Neutrophil (primary cell): ENCODE data around the gene ABCD4.

Experiments used
- H3K27ac ChIP-seq: fragments of 200-600 bp; sonication (generic); 2 replicates; pipeline ENCODE4 v1.5.1; 2016; ENCODE audit warnings: mild to moderate bottlenecking, moderate library complexity
- H3K27me3 ChIP-seq: fragments of 200-600 bp; sonication (generic); 2 replicates; pipeline ENCODE4 v1.6.0; 2016; ENCODE audit warnings: mild to moderate bottlenecking
- H3K36me3 ChIP-seq: fragments of 200-600 bp; sonication (generic); 2 replicates; pipeline ENCODE4 v1.5.1; 2017
- H3K4me1 ChIP-seq, 2 experiments: fragments of 200-600 bp in 1 of 2; sonication (generic) in 1 of 2; 1 replicate in 1 of 2; 2 replicates in 1 of 2; pipeline versions ENCODE4 v1.5.1 to v1.6.1; 2013 to 2016; ENCODE audit warnings: low read depth in 1 of 2, low read length in 1 of 2, mild to moderate bottlenecking in 1 of 2, moderate library complexity in 1 of 2; ENCODE audit not compliant: control insufficient read depth in 1 of 2, insufficient read depth in 1 of 2
- H3K4me3 ChIP-seq, 2 experiments: fragments of 200-600 bp in 1 of 2; sonication (generic) in 1 of 2; 1 replicate in 1 of 2; 2 replicates in 1 of 2; pipeline ENCODE4 v1.5.1; 2013 to 2016; ENCODE audit warnings: low read depth in 1 of 2, low read length in 1 of 2, mild to moderate bottlenecking in 1 of 2, moderate library complexity in 1 of 2
- H3K9me3 ChIP-seq: fragments of 200-600 bp; sonication (generic); 2 replicates; pipeline ENCODE4 v1.5.1; 2016
- CTCF ChIP-seq: fragments of 200-600 bp; sonication (generic); IDR thresholded peaks from 2 replicates; pipeline ENCODE4 v1.5.1; 2016; ENCODE audit warnings: antibody characterized with exemption

Gene ABCD4

GRCh38 chr14:74299061-74299545, 3.6 kb downstream of the ABCD4 start:
- H3K4me1 ChIP-seq, result peaks cover 9 to 14% of the 10 kb centered on the region in 2 experiments

GRCh38 chr14:74297986-74298385, 4.7 kb downstream of the ABCD4 start:
- peaks cover 9% of the 10 kb centered on the region in 2 experiments for H3K4me1 ChIP-seq
- no peaks in the 10 kb centered on the region for H3K27me3 ChIP-seq
- H3K9me3 ChIP-seq, result no peaks in the 10 kb centered on the region
- H3K36me3 ChIP-seq, result peaks cover 57% of the 10 kb centered on the region
- no peak overlapping the region for H3K27ac ChIP-seq
- no peak overlapping the region for H3K4me3 ChIP-seq
- TF ChIP-seq CTCF, result no peak

More at GRCh38 chr14:74299061-74299545, 3.6 kb downstream of the ABCD4 start:
- no peak for TF ChIP-seq CTCF
- Histone ChIP-seq H3K4me3 (no peak overlapping the region), H3K27ac (no peak overlapping the region), H3K9me3 (no peaks in the 10 kb centered on the region), H3K27me3 (no peaks in the 10 kb centered on the region), H3K36me3 (peaks cover 54% of the 10 kb centered on the region)

DNA sequence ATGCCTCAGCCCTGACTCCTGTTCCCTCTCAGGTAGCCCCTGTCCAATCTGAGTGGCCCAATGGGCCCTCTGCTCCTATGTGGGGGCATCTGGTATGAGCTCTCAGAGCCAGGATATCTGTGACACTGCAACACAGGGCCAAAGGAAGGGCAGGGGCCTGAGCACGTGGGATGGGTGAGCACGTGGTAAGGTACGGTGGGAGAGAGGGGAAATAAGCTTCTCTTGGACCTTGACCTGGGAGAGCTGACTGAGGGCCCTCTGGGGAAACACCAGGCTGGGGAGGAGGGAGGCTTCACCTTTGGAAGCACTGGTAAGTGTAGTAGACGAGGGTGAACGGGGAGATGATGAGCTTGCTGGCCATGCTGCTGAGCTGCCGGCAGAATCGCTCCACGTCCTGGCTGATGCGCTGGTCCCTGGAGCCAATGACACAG, 6.7 kb downstream of the ABCD4 start:
- peaks cover 77% of the 10 kb centered on the region for H3K36me3 ChIP-seq
- H3K27ac ChIP-seq, result no peak overlapping the region
- H3K27me3 ChIP-seq, result no peaks in the 10 kb centered on the region
- no peak for TF ChIP-seq CTCF
- no peaks in the 10 kb centered on the region for H3K9me3 ChIP-seq
- no peak overlapping the region for H3K4me3 ChIP-seq
- no peaks in the 10 kb centered on the region for H3K4me1 ChIP-seq

DNA sequence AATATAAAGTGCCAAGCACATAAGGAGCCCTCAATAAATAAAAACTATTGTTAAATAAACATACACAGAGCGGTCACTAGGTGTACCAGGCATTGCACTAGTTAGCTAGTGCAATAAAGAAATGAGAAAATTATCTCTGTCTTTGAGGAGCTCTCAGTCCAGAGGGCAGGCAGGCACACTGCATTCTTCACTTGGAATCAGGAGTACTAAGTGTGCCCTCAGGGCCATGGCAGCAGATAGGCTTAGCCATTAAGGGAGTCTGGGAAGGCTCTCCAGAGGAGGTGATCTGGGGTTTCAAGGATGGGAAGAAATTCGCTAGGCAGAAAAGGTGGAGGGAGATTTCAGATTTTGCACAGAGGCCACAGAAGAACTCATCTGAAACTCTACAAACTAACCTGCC, 9.1 kb downstream of the ABCD4 start:
- Histone ChIP-seq H3K9me3 (no peaks in the 10 kb centered on the region), H3K27me3 (no peaks in the 10 kb centered on the region), H3K27ac (no peak overlapping the region), H3K4me1 (no peaks in the 10 kb centered on the region), H3K4me3 (no peak overlapping the region), H3K36me3 (peaks cover 89% of the 10 kb centered on the region)
- no peak for TF ChIP-seq CTCF

GRCh38 chr14:74292061-74292460, 10.7 kb downstream of the ABCD4 start:
- Histone ChIP-seq H3K4me3 (no peak overlapping the region), H3K9me3 (no peaks in the 10 kb centered on the region), H3K27me3 (no peaks in the 10 kb centered on the region)

More at GRCh38 chr14:74292061-74292460, 10.7 kb downstream of the ABCD4 start:
- H3K27ac ChIP-seq, result no peak overlapping the region
- TF ChIP-seq CTCF, result no peak
- H3K4me1 ChIP-seq, result no peaks in the 10 kb centered on the region
- peaks cover 89% of the 10 kb centered on the region for H3K36me3 ChIP-seq
